HCT116 (cell line): ENCODE data around the gene NDUFS6. TPM values are rescaled to one million over a fixed set of nuclear protein-coding genes. Genes with fewer than 3 reads are reported as not detected.
A peak's percentile ranks its signal among the peaks of the same experiment; 100 is the strongest.

ENCODE experiments used
- ATAC-seq: fragments of 200-7000 bp; cut with Tn5 transposase; 2 replicates; pipeline ENCODE4 v1.9.1; 2020; ENCODE audit warnings: mild to moderate bottlenecking, moderate library complexity
- BruUV-seq: library from RNA; stranded (reverse); fragments of 400-500 nt; replicated peaks from 2 replicates; lab custom pipeline; 2021; lab: Mats Ljungman, UMichigan
- CTCF ChIA-PET: fragments of 300-600 bp; sonication (Branson Sonifier 250); formaldehyde crosslinking; loops from one replicate; lab custom pipeline; 2021; ENCODE audit warnings: antibody characterized with exemption; lab: Charles Lee
- POLR2A ChIA-PET: fragments of 300-600, 350-600 bp; sonication (Branson Sonifier 250); formaldehyde crosslinking; loops from one replicate; lab custom pipeline; 2021; ENCODE audit warnings: antibody characterized with exemption; lab: Charles Lee
- RAD21 ChIA-PET, 2 experiments: fragments of 300-600 bp; sonication (Branson Sonifier 250); formaldehyde crosslinking; loops; one replicate each; lab custom pipeline; 2023; ENCODE audit warnings: low total read pairs in 2 of 2; ENCODE audit not compliant: uncharacterized antibody in 2 of 2, unreplicated experiment in 2 of 2, low non-redundant PET in 1 of 2; lab: Charles Lee
- DNase-seq: peaks from one replicate; pipeline ENCODE4 v3.0.0-alpha.2; 2010; ENCODE audit warnings: low read depth, low spot score
- H2AFZ ChIP-seq: fragments of 200-600 bp; shearing (Covaris generic), sonication (generic); 2 replicates; pipeline ENCODE4 v1.6.1; 2017; ENCODE audit warnings: low read depth, mixed run types, mixed read lengths, antibody characterized with exemption, low read length; ENCODE audit not compliant: poor library complexity, severe bottlenecking
- H3K27ac ChIP-seq: 2 replicates; pipeline ENCODE4 v1.5.1; 2012; ENCODE audit warnings: low read depth, low read length
- H3K27me3 ChIP-seq: fragments of 200-600 bp; sonication (generic); 2 replicates; pipeline ENCODE4 v1.6.1; 2016; ENCODE audit warnings: mixed run types, low read length, mixed read lengths; ENCODE audit not compliant: insufficient read depth
- H3K36me3 ChIP-seq, 2 experiments: fragments of 200-500 bp in 1 of 2; fragments of 200-600 bp in 1 of 2; sonication (Bioruptor generic) in 1 of 2; sonication (generic) in 1 of 2; 2 replicates each; pipeline versions ENCODE4 v1.5.1 to v1.6.1; 2014 to 2016; ENCODE audit warnings: low read length in 2 of 2, inconsistent platforms in 1 of 2, mixed read lengths in 1 of 2, mixed run types in 1 of 2; ENCODE audit not compliant: insufficient read depth in 2 of 2, control insufficient read depth in 1 of 2
- H3K4me1 ChIP-seq, 2 experiments: fragments of 200-600 bp in 1 of 2; sonication (generic) in 1 of 2; 2 replicates each; pipeline versions ENCODE4 v1.5.1 to v1.6.1; 2012 to 2017; ENCODE audit warnings: low read length in 2 of 2, inconsistent platforms in 1 of 2, mild to moderate bottlenecking in 1 of 2, mixed read lengths in 1 of 2, mixed run types in 1 of 2, moderate library complexity in 1 of 2; ENCODE audit not compliant: insufficient read depth in 2 of 2, control insufficient read depth in 1 of 2
- H3K4me2 ChIP-seq: fragments of 200-600 bp; sonication (generic); 2 replicates; pipeline ENCODE4 v1.6.1; 2017; ENCODE audit warnings: mixed run types, low read length, mixed read lengths
- H3K4me3 ChIP-seq, 2 experiments: fragments of 200-600 bp in 1 of 2; sonication (generic) in 1 of 2; replicated peaks in 1 of 2; 2 replicates each; pipeline ENCODE4 v1.5.1; 2011 to 2016; ENCODE audit warnings: low read length in 2 of 2, control low read depth in 1 of 2, low read depth in 1 of 2, mild to moderate bottlenecking in 1 of 2, mixed read lengths in 1 of 2, mixed run types in 1 of 2
- H3K79me2 ChIP-seq: fragments of 200-600 bp; sonication (generic); 2 replicates; pipeline ENCODE4 v1.6.1; 2017; ENCODE audit warnings: mild to moderate bottlenecking, mixed run types, low read length, moderate library complexity, mixed read lengths; ENCODE audit not compliant: insufficient read depth
- H3K9ac ChIP-seq: fragments of 200-600 bp; sonication (generic); 2 replicates; pipeline ENCODE4 v1.6.1; 2016; ENCODE audit warnings: low read length, mixed read lengths
- H3K9me2 ChIP-seq: fragments of 200-600 bp; sonication (generic), shearing (Covaris generic); 2 replicates; pipeline ENCODE4 v1.6.1; 2017; ENCODE audit warnings: mixed run types, mild to moderate bottlenecking, moderate library complexity; ENCODE audit not compliant: insufficient read depth
- H3K9me3 ChIP-seq, 2 experiments: fragments of 200-500 bp in 1 of 2; fragments of 200-600 bp in 1 of 2; sonication (Bioruptor generic) in 1 of 2; sonication (generic) in 1 of 2; 2 replicates each; pipeline ENCODE4 v1.6.1; 2014 to 2017; ENCODE audit warnings: low read length in 2 of 2, mixed read lengths in 2 of 2, inconsistent platforms in 1 of 2, low read depth in 1 of 2, mild to moderate bottlenecking in 1 of 2, mixed run types in 1 of 2, moderate library complexity in 1 of 2; ENCODE audit not compliant: control insufficient read depth in 1 of 2, insufficient read depth in 1 of 2
- H4K20me1 ChIP-seq: fragments of 200-600 bp; sonication (generic), shearing (Covaris generic); 2 replicates; pipeline ENCODE4 v1.6.1; 2017; ENCODE audit warnings: mixed run types, mild to moderate bottlenecking, moderate library complexity; ENCODE audit not compliant: insufficient read depth
- CBX3 ChIP-seq: IDR thresholded peaks from 2 replicates; pipeline ENCODE4 v1.6.1; 2012; ENCODE audit warnings: low read depth
- CEBPB ChIP-seq: IDR thresholded peaks from 2 replicates; pipeline ENCODE4 v1.6.1; 2012; ENCODE audit warnings: low read depth
- EGR1 ChIP-seq: IDR thresholded peaks from 2 replicates; pipeline ENCODE4 v1.6.1; 2012; ENCODE audit warnings: low read depth
- ELF1 ChIP-seq: IDR thresholded peaks from 2 replicates; pipeline ENCODE4 v1.6.1; 2012; ENCODE audit warnings: low read depth, borderline replicate concordance
- EZH2 ChIP-seq: fragments of 200-600 bp; sonication (generic); IDR thresholded peaks from 2 replicates; pipeline ENCODE4 v1.6.1; 2017; ENCODE audit warnings: antibody characterized with exemption, mixed run types
- EZH2phosphoT487 ChIP-seq: fragments of 200-600 bp; IDR thresholded peaks from 2 replicates; pipeline ENCODE4 v1.6.1; 2018; ENCODE audit warnings: antibody characterized with exemption, borderline replicate concordance
- FOSL1 ChIP-seq: IDR thresholded peaks from 2 replicates; pipeline ENCODE4 v1.6.1; 2012; ENCODE audit warnings: low read depth
- JUND ChIP-seq: IDR thresholded peaks from 2 replicates; pipeline ENCODE4 v1.6.1; 2012
- POLR2AphosphoS5 ChIP-seq: IDR thresholded peaks from 2 replicates; pipeline ENCODE4 v1.6.1; 2011; ENCODE audit warnings: mild to moderate bottlenecking, low read depth, low read length, moderate library complexity
- RAD21 ChIP-seq: IDR thresholded peaks from 2 replicates; pipeline ENCODE4 v1.6.1; 2012; ENCODE audit warnings: low read depth, mild to moderate bottlenecking
- SIN3A ChIP-seq: IDR thresholded peaks from 2 replicates; pipeline ENCODE4 v1.6.1; 2012; ENCODE audit warnings: low read depth
- SRF ChIP-seq: IDR thresholded peaks from 2 replicates; pipeline ENCODE4 v1.6.1; 2012; ENCODE audit warnings: low read depth
- TCF7L2 ChIP-seq: IDR thresholded peaks from 2 replicates; pipeline ENCODE4 v1.7.0; 2011; ENCODE audit warnings: borderline replicate concordance, inconsistent platforms; ENCODE audit not compliant: insufficient read depth, insufficient read length; ENCODE audit errors: extremely low read depth
- YY1 ChIP-seq: IDR thresholded peaks from 2 replicates; pipeline ENCODE4 v1.6.1; 2011; ENCODE audit warnings: low read length, low read depth, moderate library complexity, mild to moderate bottlenecking; ENCODE audit not compliant: insufficient replicate concordance; ENCODE audit errors: extremely low read depth
- ZFX ChIP-seq: fragments of 450-650 bp; IDR thresholded peaks from 2 replicates; pipeline ENCODE4 v1.6.1; 2017
- ZNF274 ChIP-seq: fragments of 200-500 bp; sonication (Bioruptor generic); IDR thresholded peaks from 2 replicates; pipeline ENCODE4 v1.6.1; 2014; ENCODE audit warnings: mild to moderate bottlenecking, low read depth, low read length, inconsistent platforms
- intact Hi-C: fragments of 100-400 bp; cut with micrococcal nuclease; formaldehyde crosslinking; loops from 2 replicates; pipeline ENCODE4 v1.10.0; 2022
- total RNA-seq: library from RNA; stranded (reverse); gene quantifications from one replicate; pipeline ENCODE4 v1.2.1, GENCODE V29; 2021; ENCODE audit not compliant: unreplicated experiment
- TF ChIP-seq, protein P1 (sequence below), 3 experiments: fragments of 200-600 bp in 1 of 3; sonication (generic) in 1 of 3; IDR thresholded peaks in 2 of 3; conservative IDR thresholded peaks in 1 of 3; 2 replicates each; pipeline ENCODE4 v1.5.1; 2012 to 2017; ENCODE audit warnings: low read depth in 2 of 3, low read length in 2 of 3, antibody characterized with exemption in 1 of 3, borderline replicate concordance in 1 of 3, control low read depth in 1 of 3, mild to moderate bottlenecking in 1 of 3, mixed read lengths in 1 of 3, mixed run types in 1 of 3, moderate library complexity in 1 of 3; ENCODE audit not compliant: insufficient read depth in 1 of 3
- TF ChIP-seq, protein P2 (sequence below): IDR thresholded peaks from 2 replicates; pipeline ENCODE4 v1.6.1; 2012

The NDUFS6 gene
- total RNA-seq, 1 experiment from 2014 or later = 43.8 TPM

DNA sequence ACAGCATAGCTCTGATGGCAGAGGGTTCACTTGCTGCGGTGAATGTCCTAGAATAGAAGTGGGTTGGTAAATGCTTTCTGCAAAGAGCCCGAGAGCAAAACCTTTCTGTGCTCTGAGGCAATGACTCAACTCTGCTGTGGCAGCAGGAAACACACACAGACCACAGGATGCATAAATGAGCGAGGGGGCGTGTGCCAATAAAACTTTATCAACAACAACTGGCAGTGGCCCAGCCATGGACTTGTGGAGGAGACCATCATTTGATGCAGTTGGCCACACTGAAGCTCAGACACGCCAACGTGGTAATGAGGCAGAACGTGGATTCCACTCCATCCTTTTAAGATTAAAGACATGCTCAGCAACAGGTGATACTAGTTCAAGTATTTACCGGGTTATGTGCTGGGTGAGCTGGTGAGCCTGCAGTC, 8.4 kb upstream of the NDUFS6 start:
- ChIA-PET POLR2A (no interaction called here), CTCF (no interaction called here), RAD21 (no interaction called here)
- Histone ChIP-seq H3K36me3 (peaks cover 7 to 17% of the 10 kb centered on the region in 2 experiments; a peak in 3 of 4 replicates), H2AFZ (no peak overlapping the region), H3K9ac (no peak overlapping the region), H4K20me1 (no peaks in the 10 kb centered on the region), H3K27ac (no peak overlapping the region), H3K4me1 (peaks cover 2 to 18% of the 10 kb centered on the region in 2 experiments; a peak in 2 of 4 replicates), H3K4me2 (no peak overlapping the region), H3K9me3 (no peaks in the 10 kb centered on the region), H3K9me2 (no peaks in the 10 kb centered on the region), H3K4me3 (no peak overlapping the region), H3K79me2 (peaks cover 13% of the 10 kb centered on the region), H3K27me3 (0 out of 2 replicates have a peak, but pooled peaks cover 3% of the 10 kb centered on the region)
- no TSS peak for BruUV-seq
- TF ChIP-seq EGR1 = peak; percentile 60
- TF ChIP-seq, protein P1, sequence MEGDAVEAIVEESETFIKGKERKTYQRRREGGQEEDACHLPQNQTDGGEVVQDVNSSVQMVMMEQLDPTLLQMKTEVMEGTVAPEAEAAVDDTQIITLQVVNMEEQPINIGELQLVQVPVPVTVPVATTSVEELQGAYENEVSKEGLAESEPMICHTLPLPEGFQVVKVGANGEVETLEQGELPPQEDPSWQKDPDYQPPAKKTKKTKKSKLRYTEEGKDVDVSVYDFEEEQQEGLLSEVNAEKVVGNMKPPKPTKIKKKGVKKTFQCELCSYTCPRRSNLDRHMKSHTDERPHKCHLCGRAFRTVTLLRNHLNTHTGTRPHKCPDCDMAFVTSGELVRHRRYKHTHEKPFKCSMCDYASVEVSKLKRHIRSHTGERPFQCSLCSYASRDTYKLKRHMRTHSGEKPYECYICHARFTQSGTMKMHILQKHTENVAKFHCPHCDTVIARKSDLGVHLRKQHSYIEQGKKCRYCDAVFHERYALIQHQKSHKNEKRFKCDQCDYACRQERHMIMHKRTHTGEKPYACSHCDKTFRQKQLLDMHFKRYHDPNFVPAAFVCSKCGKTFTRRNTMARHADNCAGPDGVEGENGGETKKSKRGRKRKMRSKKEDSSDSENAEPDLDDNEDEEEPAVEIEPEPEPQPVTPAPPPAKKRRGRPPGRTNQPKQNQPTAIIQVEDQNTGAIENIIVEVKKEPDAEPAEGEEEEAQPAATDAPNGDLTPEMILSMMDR (IDR thresholded peaks at IDR 0.05 in 2 of 3, conservative IDR thresholded peaks at IDR 0.05 in 1 of 3; ENCODE audit: borderline replicate concordance in 1 of 3, insufficient read depth in 1 of 3, low read depth in 2 of 3, low read length in 2 of 3) = no peak
- TF ChIP-seq YY1 = no peak
- no peak for DNase-seq
- no peak for ATAC-seq
- intact Hi-C loops = no loop called here

DNA sequence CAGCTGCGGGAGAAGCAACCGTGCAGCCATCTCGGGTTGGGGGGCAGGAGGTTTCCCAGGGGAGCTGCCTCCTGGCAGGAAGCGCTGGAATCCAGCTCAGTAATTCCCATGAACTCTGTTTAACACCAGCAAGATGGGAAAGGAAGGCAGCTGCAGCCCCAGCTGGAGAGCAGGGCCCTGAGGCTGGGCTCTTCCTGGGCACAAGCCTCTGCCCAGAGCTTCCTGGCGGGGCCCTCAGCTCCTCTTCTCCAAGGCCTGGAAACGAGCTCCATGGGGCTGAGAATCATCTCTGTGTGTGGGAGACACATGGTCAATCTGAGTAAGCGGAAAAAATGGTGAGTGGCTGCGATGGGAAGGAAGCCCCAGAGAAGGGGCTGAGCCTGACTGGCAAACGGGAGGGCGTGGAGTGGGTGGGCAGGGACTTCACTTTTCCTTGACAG, 7.9 kb upstream of the NDUFS6 start:
- peaks cover 9 to 22% of the 10 kb centered on the region in 2 experiments; a peak in 3 of 4 replicates for H3K36me3 ChIP-seq
- ATAC-seq (no peak), DNase-seq (no peak)
- peaks cover 2 to 19% of the 10 kb centered on the region in 2 experiments; a peak in 3 of 4 replicates for H3K4me1 ChIP-seq
- ChIA-PET RAD21 (no interaction called here), CTCF (no interaction called here), POLR2A (no interaction called here)
- H3K27ac ChIP-seq = no peak overlapping the region
- no peaks in the 10 kb centered on the region for H3K9me3 ChIP-seq
- H3K27me3 ChIP-seq = 0 out of 2 replicates have a peak, but pooled peaks cover 3% of the 10 kb centered on the region
- intact Hi-C loops = no loop called here
- H2AFZ ChIP-seq = no peak overlapping the region
- no peaks in the 10 kb centered on the region for H4K20me1 ChIP-seq
- BruUV-seq = no TSS peak
- H3K9ac ChIP-seq = no peak overlapping the region
- no peaks in the 10 kb centered on the region for H3K9me2 ChIP-seq
- no peak overlapping the region for H3K4me2 ChIP-seq
- H3K79me2 ChIP-seq = peaks cover 17% of the 10 kb centered on the region
- H3K4me3 ChIP-seq = no peak overlapping the region
- TF ChIP-seq, protein P1 (IDR thresholded peaks at IDR 0.05 in 2 of 3, conservative IDR thresholded peaks at IDR 0.05 in 1 of 3; ENCODE audit: borderline replicate concordance in 1 of 3, insufficient read depth in 1 of 3, low read depth in 2 of 3, low read length in 2 of 3) = no peak
- TF ChIP-seq ZFX (no peak), ELF1 (no peak), EZH2 (no peak), SIN3A (no peak), RAD21 (no peak), FOSL1 (no peak), EZH2phosphoT487 (no peak), ZNF274 (no peak), SRF (no peak), TCF7L2 (no peak), POLR2AphosphoS5 (no peak), CBX3 (no peak), JUND (no peak), EGR1 (no peak), CEBPB (no peak)
- TF ChIP-seq, protein P2, sequence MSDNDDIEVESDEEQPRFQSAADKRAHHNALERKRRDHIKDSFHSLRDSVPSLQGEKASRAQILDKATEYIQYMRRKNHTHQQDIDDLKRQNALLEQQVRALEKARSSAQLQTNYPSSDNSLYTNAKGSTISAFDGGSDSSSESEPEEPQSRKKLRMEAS = no peak
